ENCODE results near the gene C16orf90. TPM values are rescaled to one million over a fixed set of nuclear protein-coding genes. Genes with fewer than 3 reads are reported as not detected.

The C16orf90 gene
- total and polyA plus RNA-seq, 4 donors, result not detected

GRCh38 chr16:3454631-3455147, 40.6 kb downstream of the C16orf90 start:
- TF ChIP-seq FOXA1 (IDR thresholded peaks at IDR 0.05), result no peak
- no peak for TF ChIP-seq REST (IDR thresholded peaks at IDR 0.05)
- TF ChIP-seq HNF4A (conservative IDR thresholded peaks at IDR 0.05), result no peak
- TF ChIP-seq NR2F2 (IDR thresholded peaks at IDR 0.05), result no peak
- no peak for TF ChIP-seq MAX (IDR thresholded peaks at IDR 0.05)
- no peak for TF ChIP-seq GABPA (IDR thresholded peaks at IDR 0.05 in 1 of 2, conservative IDR thresholded peaks at IDR 0.05 in 1 of 2)
- TF ChIP-seq JUND (IDR thresholded peaks at IDR 0.05), result no peak
- TF ChIP-seq SP1 (IDR thresholded peaks at IDR 0.05), result no peak
- no peak for TF ChIP-seq TAF1 (conservative IDR thresholded peaks at IDR 0.05)
- TF ChIP-seq YY1 (IDR thresholded peaks at IDR 0.05), result no peak
- TF ChIP-seq RXRA (IDR thresholded peaks at IDR 0.05), result no peak
- TF ChIP-seq FOXA2 (IDR thresholded peaks at IDR 0.05), result no peak
- TF ChIP-seq CTCF (IDR thresholded peaks at IDR 0.05; ENCODE audit: low read depth, low read length, missing input control), result no peak
- no peak for TF ChIP-seq EGR1 (IDR thresholded peaks at IDR 0.05; ENCODE audit: low read depth in 2 of 2)
- TF ChIP-seq, protein P1, sequence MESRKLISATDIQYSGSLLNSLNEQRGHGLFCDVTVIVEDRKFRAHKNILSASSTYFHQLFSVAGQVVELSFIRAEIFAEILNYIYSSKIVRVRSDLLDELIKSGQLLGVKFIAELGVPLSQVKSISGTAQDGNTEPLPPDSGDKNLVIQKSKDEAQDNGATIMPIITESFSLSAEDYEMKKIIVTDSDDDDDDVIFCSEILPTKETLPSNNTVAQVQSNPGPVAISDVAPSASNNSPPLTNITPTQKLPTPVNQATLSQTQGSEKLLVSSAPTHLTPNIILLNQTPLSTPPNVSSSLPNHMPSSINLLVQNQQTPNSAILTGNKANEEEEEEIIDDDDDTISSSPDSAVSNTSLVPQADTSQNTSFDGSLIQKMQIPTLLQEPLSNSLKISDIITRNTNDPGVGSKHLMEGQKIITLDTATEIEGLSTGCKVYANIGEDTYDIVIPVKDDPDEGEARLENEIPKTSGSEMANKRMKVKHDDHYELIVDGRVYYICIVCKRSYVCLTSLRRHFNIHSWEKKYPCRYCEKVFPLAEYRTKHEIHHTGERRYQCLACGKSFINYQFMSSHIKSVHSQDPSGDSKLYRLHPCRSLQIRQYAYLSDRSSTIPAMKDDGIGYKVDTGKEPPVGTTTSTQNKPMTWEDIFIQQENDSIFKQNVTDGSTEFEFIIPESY (IDR thresholded peaks at IDR 0.05), result no peak
- TF ChIP-seq HNF4G (IDR thresholded peaks at IDR 0.05), result no peak
- TF ChIP-seq ATF3 (IDR thresholded peaks at IDR 0.05), result no peak
- no peak for TF ChIP-seq RAD21 (IDR thresholded peaks at IDR 0.05)
- Histone ChIP-seq H3K27ac (ENCODE audit: low read depth in 1 of 2, low read length in 2 of 2) (no peak overlapping the region), H3K36me3 (ENCODE audit: control insufficient read depth in 4 of 4, insufficient read depth in 3 of 4, low read depth in 1 of 4, low read length in 3 of 4) (peaks cover 0 to 4% (median 1%) of the 10 kb centered on the region in 4 donors), H3K4me1 (ENCODE audit: control insufficient read depth in 4 of 4, insufficient read depth in 4 of 4, low read length in 3 of 4) (peaks cover 0 to 19% (median 13%) of the 10 kb centered on the region in 4 donors), H3K4me3 (ENCODE audit: low read depth in 1 of 3, low read length in 3 of 3) (no peak overlapping the region), H3K9ac (ENCODE audit: low read depth in 1 of 2, low read length in 2 of 2) (no peak overlapping the region), H3K27me3 (ENCODE audit: control insufficient read depth in 4 of 4, insufficient read depth in 4 of 4, low read length in 3 of 4) (no peaks in the 10 kb centered on the region), H3K9me3 (ENCODE audit: control insufficient read depth in 4 of 4, low read length in 3 of 4) (no peaks in the 10 kb centered on the region)
- no peak for DNase-seq (ENCODE audit: low spot score)
- WGBS, result 77% methylated on average over 10 of the region's 10 CpGs

All from liver (tissue), 9 donors.